Measurements from ENCODE around the gene ELAPOR1.
A peak's percentile ranks its signal among the peaks of the same experiment; 100 is the strongest.

- TF ChIP-seq, protein P1, sequence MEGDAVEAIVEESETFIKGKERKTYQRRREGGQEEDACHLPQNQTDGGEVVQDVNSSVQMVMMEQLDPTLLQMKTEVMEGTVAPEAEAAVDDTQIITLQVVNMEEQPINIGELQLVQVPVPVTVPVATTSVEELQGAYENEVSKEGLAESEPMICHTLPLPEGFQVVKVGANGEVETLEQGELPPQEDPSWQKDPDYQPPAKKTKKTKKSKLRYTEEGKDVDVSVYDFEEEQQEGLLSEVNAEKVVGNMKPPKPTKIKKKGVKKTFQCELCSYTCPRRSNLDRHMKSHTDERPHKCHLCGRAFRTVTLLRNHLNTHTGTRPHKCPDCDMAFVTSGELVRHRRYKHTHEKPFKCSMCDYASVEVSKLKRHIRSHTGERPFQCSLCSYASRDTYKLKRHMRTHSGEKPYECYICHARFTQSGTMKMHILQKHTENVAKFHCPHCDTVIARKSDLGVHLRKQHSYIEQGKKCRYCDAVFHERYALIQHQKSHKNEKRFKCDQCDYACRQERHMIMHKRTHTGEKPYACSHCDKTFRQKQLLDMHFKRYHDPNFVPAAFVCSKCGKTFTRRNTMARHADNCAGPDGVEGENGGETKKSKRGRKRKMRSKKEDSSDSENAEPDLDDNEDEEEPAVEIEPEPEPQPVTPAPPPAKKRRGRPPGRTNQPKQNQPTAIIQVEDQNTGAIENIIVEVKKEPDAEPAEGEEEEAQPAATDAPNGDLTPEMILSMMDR (IDR thresholded peaks at IDR 0.05) = peak in 5 of 12 donors; percentile 6 to 39 (median 15)
- TF ChIP-seq POLR2A (IDR thresholded peaks at IDR 0.05) = no peak
These were observed 1.8 kb upstream of the ELAPOR1 start for GRCh38 chr1:109112056-109112651.
